ENCODE data around the gene CPHXL.

The CPHXL gene

DNA sequence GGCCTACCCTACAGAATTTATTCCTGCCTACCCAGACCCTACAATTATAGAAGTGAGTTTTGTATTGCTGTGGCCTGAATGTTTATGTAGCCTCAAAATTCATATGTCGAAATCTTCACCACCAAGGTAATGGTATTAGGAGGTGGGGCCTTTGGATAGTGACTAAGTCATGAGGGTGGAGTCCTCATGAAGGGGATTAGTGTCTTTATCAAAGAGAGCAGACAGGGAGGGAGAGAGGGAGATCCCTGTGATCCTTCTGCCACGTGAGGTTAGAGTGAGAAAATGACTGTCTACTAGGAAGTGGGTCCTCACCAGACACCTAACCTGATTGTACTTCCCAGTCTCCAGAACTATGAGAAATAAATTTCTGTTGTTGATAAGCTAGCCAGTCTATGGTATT is 24.0 kb downstream of the CPHXL start:
- no peak for DNase-seq (ENCODE audit: low read depth in 2 of 2, low spot score in 1 of 2)

DNA sequence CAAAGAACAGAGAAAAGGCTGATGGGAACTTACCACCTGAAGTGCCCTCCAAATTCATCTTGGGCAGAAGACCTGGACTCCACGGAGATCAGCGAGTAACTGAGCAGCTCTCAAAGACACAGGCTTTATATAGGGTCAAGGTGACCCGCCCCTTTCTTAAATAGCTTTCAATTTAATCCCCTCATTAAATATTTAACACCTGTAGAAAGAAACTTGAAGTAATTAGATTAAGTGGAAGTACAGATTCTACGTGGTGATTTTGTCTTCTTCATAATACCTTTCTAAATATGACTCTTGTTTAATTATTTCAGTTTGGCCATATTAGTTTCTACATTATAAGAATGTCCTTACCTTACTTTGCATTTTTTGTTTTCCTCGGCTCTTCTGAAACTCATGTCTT is 24.9 kb downstream of the CPHXL start, which contains the start of gene DUXB:
DUXB (minus strand) TSS at position 101 of the 400 bp plus-strand sequence; CDS start at position 58, 43 bp downstream.
- no peak for DNase-seq (ENCODE audit: low read depth in 2 of 2, low spot score in 1 of 2)

DNA sequence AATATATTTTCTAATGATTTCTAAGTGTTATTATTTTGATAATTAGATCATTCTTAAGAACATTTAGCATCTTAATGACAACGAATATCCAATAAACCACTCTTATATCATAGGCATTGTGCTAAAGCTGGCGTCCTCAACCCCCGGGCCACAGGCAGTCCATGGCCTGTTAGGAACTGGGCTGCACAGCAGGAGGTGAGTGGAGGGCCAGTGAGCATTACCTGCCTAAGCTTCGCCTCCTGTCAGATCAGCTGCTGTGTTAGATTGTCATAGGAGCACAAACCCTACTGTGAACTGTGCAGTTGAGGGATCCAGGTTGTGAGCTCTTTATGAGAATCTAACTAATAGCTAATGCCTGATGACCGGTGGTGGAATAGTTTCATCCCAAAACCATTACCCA is 28.7 kb downstream of the CPHXL start:
- no peak for DNase-seq (ENCODE audit: low read depth in 2 of 2, low spot score in 1 of 2)

DNA sequence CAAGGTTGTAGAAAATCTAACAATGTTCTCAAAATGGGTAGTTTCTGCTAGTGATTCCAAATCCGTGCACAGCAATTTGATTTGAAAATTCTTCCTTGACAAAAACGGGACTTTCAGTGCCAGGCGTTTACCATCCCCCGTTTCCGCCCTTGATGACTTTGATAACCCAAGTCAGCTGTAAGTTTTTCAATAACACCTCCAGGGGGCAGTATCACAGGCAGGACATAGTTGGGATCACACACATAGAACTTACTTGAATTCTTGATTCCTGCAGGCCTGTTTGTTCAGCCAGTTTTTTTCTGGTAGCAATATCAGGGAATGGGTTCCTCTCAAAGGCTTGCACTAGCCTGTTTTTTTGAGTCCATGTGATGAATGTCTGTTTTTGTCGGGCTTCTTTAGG is 30.6 kb downstream of the CPHXL start:
- no peak for DNase-seq (ENCODE audit: low read depth in 2 of 2, low spot score in 1 of 2)

DNA sequence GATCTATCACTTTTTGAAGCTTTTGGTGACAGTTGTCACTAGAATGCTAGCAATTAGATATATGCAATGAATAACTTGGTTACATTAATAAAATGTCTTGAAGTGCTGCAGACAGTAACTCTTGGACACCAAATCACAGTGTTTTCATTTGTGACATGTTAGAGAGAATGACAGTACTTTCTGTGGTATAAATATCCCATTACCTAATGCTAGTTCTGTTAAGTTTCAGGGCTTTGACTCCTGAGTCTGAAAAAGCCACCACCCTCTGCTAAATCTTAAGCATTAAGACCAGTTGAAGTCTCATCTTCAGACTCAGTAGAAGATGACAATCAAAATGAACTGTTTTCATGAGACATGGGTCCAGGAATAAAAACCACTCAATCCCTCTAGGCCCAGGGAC is 38.9 kb downstream of the CPHXL start:
- no peak for DNase-seq (ENCODE audit: low read depth in 2 of 2, low spot score in 1 of 2)

DNA sequence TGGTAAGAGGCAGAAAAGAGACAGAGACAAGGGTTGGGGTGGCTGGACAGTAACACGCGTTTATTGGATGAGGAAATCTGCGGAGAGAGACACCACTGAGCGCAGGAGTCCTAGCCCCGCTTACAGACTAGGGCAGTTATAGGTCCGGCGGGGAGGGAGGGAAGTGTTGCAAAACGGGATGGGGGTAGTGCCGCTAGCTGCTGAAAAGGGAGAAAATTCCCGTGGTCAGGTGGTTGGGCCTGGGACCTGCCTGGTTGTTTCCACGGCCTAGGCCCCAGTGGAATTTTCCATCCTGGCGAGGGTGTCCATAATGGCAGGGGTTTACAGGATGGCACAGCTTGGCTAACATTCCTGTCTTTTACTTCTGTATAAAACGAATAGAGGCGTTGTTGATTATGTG is 44.0 kb downstream of the CPHXL start:
- no peak for DNase-seq (ENCODE audit: low read depth in 2 of 2, low spot score in 1 of 2)

DNA sequence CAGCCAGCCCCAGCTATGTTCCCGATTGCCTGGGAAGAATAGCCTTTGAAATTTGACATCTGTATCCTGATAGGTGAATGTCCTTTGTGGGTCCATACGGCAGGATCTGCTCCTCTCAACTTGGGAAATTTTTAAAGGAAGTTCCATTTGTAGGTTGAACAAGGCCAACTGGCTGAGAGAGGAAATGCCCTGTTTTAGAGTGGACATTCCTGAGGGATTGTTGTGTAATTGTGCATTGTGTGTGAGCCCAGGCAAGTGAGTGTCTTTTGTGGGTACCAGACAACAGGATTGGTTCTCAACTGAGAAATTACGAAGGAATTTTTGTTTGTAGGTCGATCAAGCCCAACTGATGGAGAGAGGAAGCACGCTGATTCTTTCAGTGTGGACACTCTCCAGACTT is 46.9 kb downstream of the CPHXL start:
- no peak for DNase-seq (ENCODE audit: low read depth in 2 of 2, low spot score in 1 of 2)

DNA sequence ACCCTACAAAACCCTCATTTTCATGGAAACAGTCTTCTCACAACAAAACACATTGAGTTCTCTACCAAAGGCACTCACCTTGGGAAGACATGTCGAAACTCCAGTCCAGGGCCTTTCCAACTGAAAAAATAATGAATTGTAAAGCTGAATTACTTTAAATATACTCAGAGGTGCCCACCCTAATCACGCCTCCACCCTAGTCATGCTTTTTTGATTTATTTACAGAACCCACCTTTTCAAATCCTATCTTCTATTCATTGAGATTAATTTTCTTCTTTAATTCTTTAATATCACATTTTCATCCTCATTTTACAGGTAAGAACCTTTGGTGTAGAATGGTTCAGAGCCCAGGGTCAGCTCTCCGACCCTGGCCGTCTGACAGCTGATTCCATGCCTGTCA is 49.4 kb downstream of the CPHXL start, which contains the start of gene CPHXL2:
CPHXL2 (minus strand) TSS at position 101 of the 400 bp plus-strand sequence; CDS start at position 91, 10 bp downstream.
- no peak for DNase-seq (ENCODE audit: low read depth in 2 of 2, low spot score in 1 of 2)

DNA sequence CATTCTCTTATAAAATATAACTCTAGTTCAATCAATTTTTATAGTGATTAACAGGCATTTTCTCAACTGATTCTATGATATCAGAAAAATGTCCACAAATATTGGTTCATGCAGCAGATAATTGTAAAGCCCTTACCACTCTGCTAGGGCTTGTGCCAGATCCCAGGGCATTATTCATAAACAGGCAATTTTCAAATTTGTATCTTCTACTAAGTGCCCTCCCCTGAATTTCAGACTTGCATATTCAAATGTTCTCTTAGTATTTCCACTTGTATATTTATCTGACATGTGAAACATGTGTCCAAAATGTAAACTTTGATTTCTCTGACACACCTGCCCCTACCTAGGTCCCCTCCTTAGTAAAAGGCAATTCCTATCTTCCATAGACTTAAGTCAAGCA is 58.8 kb downstream of the CPHXL start:
- DNase-seq (ENCODE audit: low read depth in 2 of 2, low spot score in 1 of 2), result no peak

All from stimulated activated CD8-positive, alpha-beta memory T cell treated with anti-CD3 and anti-CD28 coated beads, Interleukin-4, amount 100 ng/mL, for 4 hours (primary cell).